Measurements from ENCODE around the gene OR2G2. TPM values are rescaled to one million over a fixed set of nuclear protein-coding genes. Genes with fewer than 3 reads are reported as not detected.

The OR2G2 gene
- total RNA-seq, 4 donors from 2014 or later = not detected

DNA sequence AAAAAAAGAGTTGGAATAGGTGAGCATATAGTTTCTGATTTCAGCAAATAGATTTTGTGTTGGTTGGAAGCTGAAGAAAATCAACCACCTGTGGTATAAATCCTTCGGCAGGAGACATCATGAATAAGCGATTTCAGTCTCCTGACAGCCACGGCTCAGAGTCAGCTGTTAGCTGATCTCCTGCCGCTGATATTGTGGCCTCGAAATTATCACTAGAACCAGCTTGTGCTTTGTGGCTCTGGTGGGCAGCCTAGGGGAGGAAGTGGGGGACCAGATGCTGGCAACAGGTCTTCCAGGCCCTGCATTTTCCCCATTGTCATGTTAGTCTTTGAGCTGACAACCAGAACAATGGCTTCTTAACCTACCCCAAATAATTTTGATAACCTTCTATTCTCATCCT lies 40.1 kb upstream of the OR2G2 start:
- no peaks in the 10 kb centered on the region for H3K4me1 ChIP-seq
- H3K27ac ChIP-seq = no peak overlapping the region
- H3K27me3 ChIP-seq = no peaks in the 10 kb centered on the region
- no peak overlapping the region for H3K4me3 ChIP-seq (replicated peaks in 1 of 3)
- WGBS, 2 donors = 77 to 81% methylated on average over 5 of the region's 5 CpGs
- H3K36me3 ChIP-seq = no peaks in the 10 kb centered on the region
- H3K9me3 ChIP-seq = no peaks in the 10 kb centered on the region
- intact Hi-C loops (cut with DNase I) = no loop called here
- TF ChIP-seq POLR2A (IDR thresholded peaks at IDR 0.05) = no peak
- TF ChIP-seq, protein P1, sequence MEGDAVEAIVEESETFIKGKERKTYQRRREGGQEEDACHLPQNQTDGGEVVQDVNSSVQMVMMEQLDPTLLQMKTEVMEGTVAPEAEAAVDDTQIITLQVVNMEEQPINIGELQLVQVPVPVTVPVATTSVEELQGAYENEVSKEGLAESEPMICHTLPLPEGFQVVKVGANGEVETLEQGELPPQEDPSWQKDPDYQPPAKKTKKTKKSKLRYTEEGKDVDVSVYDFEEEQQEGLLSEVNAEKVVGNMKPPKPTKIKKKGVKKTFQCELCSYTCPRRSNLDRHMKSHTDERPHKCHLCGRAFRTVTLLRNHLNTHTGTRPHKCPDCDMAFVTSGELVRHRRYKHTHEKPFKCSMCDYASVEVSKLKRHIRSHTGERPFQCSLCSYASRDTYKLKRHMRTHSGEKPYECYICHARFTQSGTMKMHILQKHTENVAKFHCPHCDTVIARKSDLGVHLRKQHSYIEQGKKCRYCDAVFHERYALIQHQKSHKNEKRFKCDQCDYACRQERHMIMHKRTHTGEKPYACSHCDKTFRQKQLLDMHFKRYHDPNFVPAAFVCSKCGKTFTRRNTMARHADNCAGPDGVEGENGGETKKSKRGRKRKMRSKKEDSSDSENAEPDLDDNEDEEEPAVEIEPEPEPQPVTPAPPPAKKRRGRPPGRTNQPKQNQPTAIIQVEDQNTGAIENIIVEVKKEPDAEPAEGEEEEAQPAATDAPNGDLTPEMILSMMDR (IDR thresholded peaks at IDR 0.05) = no peak
- no peak for DNase-seq

DNA sequence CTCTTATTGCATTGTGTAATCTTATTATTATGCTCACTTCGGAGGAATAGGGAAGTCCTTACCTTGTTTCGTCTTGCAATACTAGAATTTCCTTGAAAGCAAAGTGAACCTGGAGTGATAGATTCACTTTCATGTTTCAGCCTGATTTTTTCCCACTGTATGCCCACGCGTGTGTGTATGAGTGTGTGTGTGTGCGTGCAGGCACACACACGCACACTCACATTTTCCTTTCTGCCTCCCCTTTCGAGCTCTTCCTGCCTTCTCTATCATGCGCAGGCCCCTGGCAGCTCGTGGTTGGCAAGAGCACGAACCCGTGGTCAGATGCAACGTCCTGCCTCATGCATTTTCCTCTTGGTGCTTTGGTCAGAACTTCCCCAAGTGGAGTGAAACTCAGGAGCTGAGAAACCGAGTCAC lies 39.4 kb upstream of the OR2G2 start, which contains the start of gene GCSAML:
Gene GCSAML (plus strand): TSS at position 366 of the 414 bp plus-strand sequence. CDS start 58 bp downstream, outside the sequence.
- Histone ChIP-seq H3K27ac (no peak within 1 kb of the TSS), H3K4me1 (no peaks in the 10 kb centered on the region), H3K9me3 (no peaks in the 10 kb centered on the region), H3K4me3 (replicated peaks in 1 of 3) (no peak within 1 kb of the TSS), H3K27me3 (no peaks in the 10 kb centered on the region), H3K36me3 (no peaks in the 10 kb centered on the region)
- WGBS, 2 donors = 83 to 86% methylated on average over 13 of the region's 13 CpGs
- TF ChIP-seq, protein P1 (IDR thresholded peaks at IDR 0.05) = no peak
- no peak for TF ChIP-seq POLR2A (IDR thresholded peaks at IDR 0.05)
- no peak for DNase-seq
- intact Hi-C loops (cut with DNase I) = no loop called here

DNA sequence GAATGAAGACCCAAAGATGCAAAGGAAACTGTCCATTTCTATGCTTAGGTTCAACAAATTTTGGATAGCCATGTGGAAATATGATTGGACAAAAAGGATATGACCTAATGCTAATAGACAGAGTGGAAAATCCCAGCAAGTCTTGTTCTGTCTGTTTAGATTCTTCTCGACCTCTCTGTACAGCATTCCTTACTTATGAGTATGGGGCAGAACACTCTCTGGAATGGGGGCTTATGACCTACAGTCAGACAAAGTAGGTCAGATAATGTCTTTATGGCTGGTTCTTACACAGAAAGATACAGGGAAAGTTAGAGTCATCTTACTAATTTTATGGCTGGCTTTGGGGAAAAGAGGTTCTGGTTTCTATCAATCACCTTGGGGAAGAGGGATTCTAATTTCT lies 36.4 kb upstream of the OR2G2 start:
- DNase-seq = no peak
- 51 to 69% methylated on average over 1 of the region's 1 CpG for WGBS, 2 donors
- intact Hi-C loops (cut with DNase I) = no loop called here
- Histone ChIP-seq H3K9me3 (no peaks in the 10 kb centered on the region), H3K4me3 (replicated peaks in 1 of 3) (no peak overlapping the region), H3K27me3 (no peaks in the 10 kb centered on the region), H3K27ac (no peak overlapping the region), H3K4me1 (no peaks in the 10 kb centered on the region), H3K36me3 (no peaks in the 10 kb centered on the region)
- TF ChIP-seq, protein P1 (IDR thresholded peaks at IDR 0.05) = no peak
- TF ChIP-seq POLR2A (IDR thresholded peaks at IDR 0.05) = no peak

DNA sequence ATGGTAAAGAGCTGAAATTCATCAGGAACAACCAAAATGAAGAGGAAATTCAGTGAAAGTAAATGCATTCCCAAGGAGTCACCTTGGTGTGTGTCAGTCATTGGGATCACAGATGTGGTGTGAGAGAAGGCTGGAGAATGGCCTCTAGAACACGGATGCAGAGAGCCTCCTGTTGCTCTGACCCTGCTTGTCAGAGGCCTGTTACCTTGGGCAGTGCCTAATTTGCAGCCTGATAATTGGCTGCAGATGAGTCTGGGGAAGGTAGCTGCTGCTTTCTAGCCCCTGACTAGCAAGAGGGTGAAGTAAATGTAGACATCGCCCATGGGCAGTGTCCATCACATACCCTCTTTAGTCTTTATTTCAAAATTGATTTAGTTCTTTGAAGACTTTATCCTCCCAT lies 35.9 kb upstream of the OR2G2 start:
- no peak overlapping the region for H3K4me3 ChIP-seq (replicated peaks in 1 of 3)

DNA sequence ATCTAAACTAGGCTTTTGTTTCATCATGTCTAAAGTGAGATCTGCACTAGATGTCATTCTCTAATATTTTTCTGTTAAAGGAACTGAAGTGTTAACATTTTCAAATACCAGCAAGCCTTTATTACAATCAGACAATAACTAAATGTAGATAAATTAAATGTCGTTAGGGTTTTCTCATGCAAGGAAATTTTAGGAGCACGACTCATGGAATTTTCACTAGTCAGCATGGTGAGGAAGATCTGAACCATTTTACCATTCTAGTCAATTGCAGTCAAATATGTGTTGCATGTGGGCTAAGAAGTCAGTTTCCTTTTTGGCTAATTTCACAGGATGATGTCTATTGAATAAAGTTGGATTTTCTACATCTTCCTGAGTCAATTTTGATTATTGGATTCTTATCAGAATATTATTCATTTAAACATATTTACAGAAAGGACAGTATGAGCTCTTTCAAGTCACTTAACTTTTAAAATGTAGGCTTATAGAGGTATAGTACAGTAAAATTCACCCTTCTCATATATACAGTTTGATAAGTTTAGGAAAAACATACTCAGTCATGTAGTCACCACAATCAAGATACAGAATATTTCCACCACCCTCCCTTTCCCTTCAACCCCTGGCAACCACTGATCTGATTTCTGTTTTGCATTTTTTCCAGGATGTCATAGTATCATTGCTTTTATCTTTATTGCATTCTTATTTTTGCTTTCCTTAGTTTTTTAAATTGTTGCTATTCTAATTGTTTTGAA lies 30.1 kb upstream of the OR2G2 start:
- Histone ChIP-seq H3K36me3 (no peaks in the 10 kb centered on the region), H3K4me3 (replicated peaks in 1 of 3) (no peak overlapping the region), H3K4me1 (no peaks in the 10 kb centered on the region), H3K27me3 (no peaks in the 10 kb centered on the region), H3K27ac (no peak overlapping the region), H3K9me3 (no peaks in the 10 kb centered on the region)
- no peak for DNase-seq
- intact Hi-C loops (cut with DNase I) = no loop called here
- WGBS, 2 donors = 89 to 90% methylated on average over 2 of the region's 2 CpGs
- no peak for TF ChIP-seq POLR2A (IDR thresholded peaks at IDR 0.05)
- TF ChIP-seq, protein P1 (IDR thresholded peaks at IDR 0.05) = no peak

More for the DNA sequence above, 35.9 kb upstream of the OR2G2 start:
- no peaks in the 10 kb centered on the region for H3K27me3 ChIP-seq
- H3K4me1 ChIP-seq = no peaks in the 10 kb centered on the region
- intact Hi-C loops (cut with DNase I) = no loop called here
- H3K36me3 ChIP-seq = no peaks in the 10 kb centered on the region
- no peak for TF ChIP-seq POLR2A (IDR thresholded peaks at IDR 0.05)
- TF ChIP-seq, protein P1 (IDR thresholded peaks at IDR 0.05) = no peak
- 74 to 85% methylated on average over 2 of the region's 2 CpGs for WGBS, 2 donors
- no peaks in the 10 kb centered on the region for H3K9me3 ChIP-seq
- DNase-seq = no peak
- H3K27ac ChIP-seq = no peak overlapping the region

All from thyroid gland (tissue), 4 donors.